ACHN (cell line): ENCODE results near the gene TNRC6C.

Source experiments
- DNase-seq: peaks from one replicate; pipeline ENCODE4 v3.0.0-alpha.2; 2015
- in situ Hi-C: cut with HindIII; loops from 2 replicates; pipeline ENCODE4 v1.10.0; 2017; ENCODE audit warnings: low sequenced_read_pairs, low pct_ligation_motif_present, low pct_unique_long_range_greater_than_20kb

TNRC6C gene

GRCh38 chr17:78082988-78083387 is 124.5 kb downstream of the TNRC6C start:
- no peak for DNase-seq
- in situ Hi-C loops, result no loop called here

GRCh38 chr17:78086740-78087139 is 128.2 kb downstream of the TNRC6C start:
- in situ Hi-C loops, result no loop called here
- no peak for DNase-seq

DNA sequence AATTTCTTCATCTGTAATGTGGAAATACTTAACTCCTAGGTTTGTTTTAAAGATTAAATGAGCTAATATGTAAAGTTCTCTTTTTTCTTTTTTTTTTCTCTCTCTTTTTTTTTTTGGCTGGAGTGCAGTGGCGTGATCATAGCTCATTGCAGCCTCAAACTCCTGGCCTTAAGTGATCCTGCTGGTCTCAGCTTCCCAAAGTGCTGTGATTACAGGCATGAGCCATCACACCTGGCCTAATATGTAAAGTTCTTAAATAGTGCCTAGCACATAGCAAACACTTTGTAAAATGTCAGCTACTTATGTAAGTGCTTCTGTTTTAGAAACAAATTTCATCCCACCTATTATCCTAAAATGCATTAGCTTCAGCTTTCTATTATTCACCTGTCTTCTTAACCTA is 130.0 kb downstream of the TNRC6C start:
- no peak for DNase-seq

DNA sequence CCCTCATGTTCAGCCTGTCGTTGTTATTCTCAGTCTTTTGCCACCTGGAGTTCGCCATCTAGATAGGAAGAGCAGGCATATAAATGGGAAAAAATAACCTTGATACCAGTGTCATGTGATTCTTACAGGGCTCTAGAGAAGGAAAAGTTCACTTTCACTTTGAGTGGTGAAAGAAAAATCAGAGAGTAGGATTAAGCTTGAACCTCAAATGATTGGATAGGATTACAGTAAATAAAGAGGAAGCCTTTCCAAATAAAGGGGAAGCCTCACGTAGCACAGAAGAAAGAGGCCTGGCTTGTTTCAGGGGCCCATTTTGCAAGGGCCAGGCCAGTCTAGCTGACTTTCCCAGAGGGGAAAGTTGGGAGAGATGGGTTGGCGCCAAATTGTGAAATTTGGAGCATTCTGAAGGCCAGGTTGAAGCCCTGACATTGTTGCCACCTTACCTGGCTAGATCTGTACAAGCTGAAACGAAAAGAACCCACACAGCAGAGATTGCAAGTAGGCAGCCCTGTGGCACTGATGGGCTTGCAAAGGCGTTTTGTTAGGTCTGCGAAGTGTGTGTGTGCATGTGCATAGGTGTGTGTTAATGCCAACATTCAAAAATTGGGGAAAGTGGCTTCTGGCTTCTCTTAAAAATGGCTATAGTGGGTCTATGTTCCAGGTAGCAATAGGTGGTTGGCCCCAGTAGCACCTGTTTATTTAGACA is 131.2 kb downstream of the TNRC6C start:
- DNase-seq, result no peak
- in situ Hi-C loops, result no loop called here

More for the DNA sequence above, 130.0 kb downstream of the TNRC6C start:
- in situ Hi-C loops, result no loop called here

GRCh38 chr17:78092794-78093324 is 134.4 kb downstream of the TNRC6C start:
- in situ Hi-C loops, result no loop called here
- DNase-seq, result no peak

DNA sequence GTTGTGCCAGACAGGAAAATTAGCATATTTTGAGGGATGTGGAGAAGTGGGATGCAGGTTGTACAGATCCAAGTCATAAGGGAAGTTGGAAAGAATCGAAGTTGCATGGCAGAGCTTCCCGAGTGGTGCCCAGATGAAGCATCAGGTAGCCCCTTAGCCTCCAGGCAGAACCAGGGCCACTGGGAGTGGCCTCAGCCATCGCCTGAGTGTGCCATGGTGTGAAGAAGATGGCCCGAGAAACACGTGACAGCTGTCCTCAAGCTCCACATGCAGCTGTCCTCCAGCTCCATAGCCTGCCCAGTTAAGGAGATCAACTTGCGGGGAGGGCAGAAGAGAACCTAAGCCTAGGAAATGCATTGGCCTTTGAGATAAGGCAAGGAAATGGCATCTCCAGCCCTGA is 136.5 kb downstream of the TNRC6C start:
- no peak for DNase-seq
- in situ Hi-C loops, result no loop called here

DNA sequence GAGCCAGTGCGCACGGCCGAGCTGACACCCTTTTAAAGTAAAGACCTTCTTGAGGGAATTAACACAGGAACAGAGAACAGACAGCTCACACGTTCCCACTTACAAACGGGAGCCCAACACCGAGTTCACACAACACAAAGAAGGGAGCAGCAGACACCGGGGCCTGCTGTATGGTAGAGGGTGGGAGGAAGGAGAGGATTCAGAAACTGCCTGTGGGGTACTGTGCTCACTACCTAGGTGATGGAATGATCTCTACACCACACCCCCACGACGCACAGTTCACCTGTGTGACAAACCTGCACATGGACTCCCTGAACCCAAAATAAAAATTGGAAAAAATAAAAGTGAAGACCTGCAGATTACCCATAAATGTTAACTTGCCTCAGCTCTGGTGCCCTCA is 137.6 kb downstream of the TNRC6C start:
- no peak for DNase-seq
- in situ Hi-C loops, result no loop called here

GRCh38 chr17:78101112-78101511 is 142.6 kb downstream of the TNRC6C start:
- in situ Hi-C loops, result no loop called here
- no peak for DNase-seq

- in situ Hi-C loops, result no loop called here
- DNase-seq, result no peak
Measured at GRCh38 chr17:78101542-78101941, 143.0 kb downstream of the TNRC6C start.

- in situ Hi-C loops, result no loop called here
Measured at GRCh38 chr17:78103311-78103710, 144.8 kb downstream of the TNRC6C start.

DNA sequence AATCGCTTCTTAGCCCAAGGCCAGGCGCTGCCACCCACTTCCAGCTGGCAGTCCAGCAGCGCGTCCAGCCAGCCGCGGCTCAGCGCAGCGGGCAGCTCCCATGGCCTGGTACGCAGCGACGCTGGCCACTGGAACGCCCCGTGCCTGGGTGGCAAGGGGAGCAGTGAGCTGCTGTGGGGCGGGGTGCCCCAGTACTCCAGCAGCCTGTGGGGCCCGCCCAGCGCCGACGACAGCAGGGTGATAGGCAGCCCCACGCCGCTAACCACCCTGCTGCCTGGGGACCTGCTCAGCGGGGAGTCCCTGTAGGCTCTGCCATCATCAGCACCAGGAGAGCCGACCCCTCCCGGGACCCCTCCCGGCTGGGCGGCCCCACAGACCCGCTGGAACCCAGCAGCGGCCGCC is 146.0 kb downstream of the TNRC6C start:
- in situ Hi-C loops, result no loop called here
- DNase-seq, result no peak

More at GRCh38 chr17:78103311-78103710, 144.8 kb downstream of the TNRC6C start:
- DNase-seq, result no peak

GRCh38 chr17:78105101-78105500 is 146.6 kb downstream of the TNRC6C start:
- in situ Hi-C loops, result no loop called here
- no peak for DNase-seq

GRCh38 chr17:78105551-78105950 is 147.0 kb downstream of the TNRC6C start:
- in situ Hi-C loops, result no loop called here
- no peak for DNase-seq

DNA sequence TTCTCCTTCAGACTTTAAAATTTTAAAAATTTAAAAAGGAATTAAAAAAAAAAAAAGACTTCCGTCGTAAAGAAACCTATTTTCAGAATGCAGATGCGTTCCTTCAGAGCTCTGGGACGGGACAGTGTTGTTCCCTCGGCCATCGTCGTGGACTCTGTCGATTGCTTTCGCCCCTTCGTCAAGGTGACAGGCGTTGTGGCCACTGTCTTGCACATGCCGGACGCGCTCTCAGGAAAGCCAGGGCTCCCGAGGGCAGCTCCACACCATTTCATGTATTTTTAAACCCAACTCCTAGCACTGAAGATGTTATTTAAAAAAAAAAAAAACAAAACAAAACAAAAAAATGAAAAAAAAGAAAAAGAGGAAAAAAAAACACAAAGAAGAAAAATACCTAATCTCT is 147.7 kb downstream of the TNRC6C start:
- in situ Hi-C loops, result no loop called here
- DNase-seq, result no peak

DNA sequence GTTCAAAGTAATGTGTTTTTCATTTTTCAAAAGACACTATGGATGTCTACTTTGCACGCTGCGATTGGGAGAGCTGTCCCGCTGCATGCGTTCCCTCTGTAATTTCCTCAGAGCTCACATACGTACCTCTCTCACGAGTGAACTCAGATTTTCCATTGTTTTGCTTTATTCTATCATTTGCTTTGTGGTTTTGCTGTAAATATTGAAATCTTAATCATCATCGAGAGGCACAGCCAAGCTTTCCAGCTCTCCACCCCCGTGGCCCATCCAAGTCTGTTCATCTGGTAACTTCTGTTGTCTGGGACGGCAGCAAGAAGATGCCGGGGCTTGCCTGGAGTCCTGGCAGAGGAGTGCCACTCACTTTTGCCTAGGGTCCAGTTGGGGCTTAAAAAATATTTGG is 149.0 kb downstream of the TNRC6C start:
- no peak for DNase-seq
- in situ Hi-C loops, result no loop called here

GRCh38 chr17:78107976-78108725 is 149.6 kb downstream of the TNRC6C start:
- DNase-seq, result no peak
- in situ Hi-C loops, result no loop called here

GRCh38 chr17:78108726-78109488 is 150.4 kb downstream of the TNRC6C start:
- DNase-seq, result no peak
- in situ Hi-C loops, result no loop called here

DNA sequence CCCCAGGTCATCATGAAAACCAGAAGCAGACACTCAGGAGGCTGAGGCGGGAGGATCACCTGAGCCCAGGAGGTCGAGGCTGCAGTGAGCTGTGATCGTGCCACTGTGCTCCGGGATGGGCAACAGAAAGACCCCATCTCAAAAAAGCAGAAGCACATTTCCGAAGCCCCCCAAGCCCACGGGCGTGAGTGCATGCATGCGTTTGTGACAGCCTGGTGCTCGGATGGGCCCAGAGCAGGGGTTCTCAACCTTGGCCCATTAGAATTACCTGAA is 150.9 kb downstream of the TNRC6C start:
- in situ Hi-C loops, result no loop called here
- DNase-seq, result no peak

DNA sequence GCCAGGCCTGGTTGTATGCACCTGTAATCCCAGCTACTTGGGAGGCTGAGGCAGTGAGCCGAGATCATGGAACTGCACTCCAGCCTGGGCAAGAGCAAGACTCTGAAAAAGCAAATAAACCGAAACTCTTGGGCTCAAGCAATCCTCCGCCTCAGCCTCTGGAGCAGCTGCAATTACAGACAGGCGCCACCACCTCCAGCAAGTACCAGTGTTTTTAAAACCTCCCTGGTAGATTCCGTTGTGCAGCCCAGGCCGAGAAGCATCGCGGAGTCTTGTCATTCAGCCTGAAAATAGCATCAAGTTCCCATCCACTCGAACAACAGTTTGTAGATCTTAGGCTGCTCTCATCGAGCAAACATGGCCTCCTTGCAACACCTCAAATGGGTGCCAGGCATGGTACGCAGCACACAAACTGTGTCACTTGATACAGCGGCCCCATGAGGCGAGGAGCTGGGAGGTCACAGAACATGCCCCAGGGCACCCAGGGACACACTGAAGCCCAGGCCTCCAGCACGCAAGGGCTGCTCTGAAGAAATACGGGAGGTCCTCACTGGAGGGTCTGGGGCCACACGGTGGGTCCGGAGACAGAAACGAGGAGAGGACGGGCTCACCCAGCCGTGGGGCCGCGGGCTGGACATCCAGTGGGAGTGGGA is 152.0 kb downstream of the TNRC6C start:
- no peak for DNase-seq
- in situ Hi-C loops, result no loop called here
